ENCODE results near the gene ARHGEF19.

GRCh38 chr1:16183765-16184556 is 28.5 kb downstream of the ARHGEF19 start:
- TF ChIP-seq POLR2AphosphoS5 (IDR thresholded peaks at IDR 0.05; ENCODE audit: low read depth, low read length) = no peak
- TF ChIP-seq CTCF (CRISPR knock-in tag; IDR thresholded peaks at IDR 0.05) = no peak
- TF ChIP-seq ZNF354B (CRISPR knock-in tag; IDR thresholded peaks at IDR 0.05) = no peak
- TF ChIP-seq SP1 (IDR thresholded peaks at IDR 0.05) = no peak
- TF ChIP-seq SP1 (CRISPR knock-in tag; IDR thresholded peaks at IDR 0.05) = no peak
- TF ChIP-seq POLR2A (IDR thresholded peaks at IDR 0.05; ENCODE audit: insufficient read depth in 1 of 2, low read depth in 2 of 2, low read length in 2 of 2) = no peak
- no peak for TF ChIP-seq ZBTB1 (CRISPR knock-in tag; IDR thresholded peaks at IDR 0.05; ENCODE audit: borderline replicate concordance)
- no peak for TF ChIP-seq CEBPB (IDR thresholded peaks at IDR 0.05; ENCODE audit: borderline replicate concordance, low read depth, low read length)
- no peak for TF ChIP-seq RELA (CRISPR knock-in tag; IDR thresholded peaks at IDR 0.05)
- no peak for TF ChIP-seq ATF4 (CRISPR knock-in tag; IDR thresholded peaks at IDR 0.05)
- no peak for TF ChIP-seq E2F5 (CRISPR knock-in tag; conservative IDR thresholded peaks at IDR 0.05)
- TF ChIP-seq PRDM4 (CRISPR knock-in tag; IDR thresholded peaks at IDR 0.05; ENCODE audit: borderline replicate concordance) = no peak

Measured in HepG2 (cell line).